H1 (cell line): ENCODE results near the gene PATJ. TPM values are rescaled to one million over a fixed set of nuclear protein-coding genes. Genes with fewer than 3 reads are reported as not detected.

Experiments used
- CBX5 ChIP-seq: fragments of 300-800, 300-1000 bp; sonication (generic); IDR thresholded peaks from 2 replicates; pipeline ENCODE4 v1.7.1; 2016; ENCODE audit warnings: antibody characterized with exemption, low read length, low read depth
- CHD7 ChIP-seq: fragments of 300-600 bp; sonication (generic); IDR thresholded peaks from 2 replicates; pipeline ENCODE4 v1.7.1; 2012; ENCODE audit warnings: low read length, moderate library complexity, mild to moderate bottlenecking, inconsistent platforms; ENCODE audit not compliant: insufficient replicate concordance
- CTBP2 ChIP-seq: IDR thresholded peaks from 2 replicates; pipeline ENCODE4 v1.7.0; 2011; ENCODE audit warnings: borderline replicate concordance, mild to moderate bottlenecking, moderate library complexity, mixed read lengths, low read length; ENCODE audit not compliant: insufficient read depth, insufficient read length
- EGR1 ChIP-seq: IDR thresholded peaks from 2 replicates; pipeline ENCODE4 v1.6.1; 2011; ENCODE audit warnings: low read depth, low read length, borderline replicate concordance
- GABPA ChIP-seq: IDR thresholded peaks from 2 replicates; pipeline ENCODE4 v1.6.1; 2011; ENCODE audit warnings: mild to moderate bottlenecking, low read length, moderate library complexity, borderline replicate concordance; ENCODE audit not compliant: insufficient read depth
- PHF8 ChIP-seq: fragments of 200-600 bp; sonication (generic); conservative IDR thresholded peaks from 2 replicates; pipeline ENCODE4 v1.7.1; 2012; ENCODE audit warnings: low read depth, mild to moderate bottlenecking, inconsistent platforms, low read length, moderate library complexity
- POLR2A ChIP-seq, 2 experiments: IDR thresholded peaks; 1 replicate in 1 of 2; 2 replicates in 1 of 2; pipeline ENCODE4 v1.6.1; 2011; ENCODE audit warnings: low read depth in 2 of 2, low read length in 2 of 2, mild to moderate bottlenecking in 2 of 2; ENCODE audit errors: control extremely low read depth in 1 of 2
- RBBP5 ChIP-seq: IDR thresholded peaks from 2 replicates; pipeline ENCODE4 v1.7.1; 2012; ENCODE audit warnings: low read depth, mild to moderate bottlenecking, inconsistent platforms, low read length, moderate library complexity, borderline replicate concordance
- RXRA ChIP-seq: IDR thresholded peaks from 2 replicates; pipeline ENCODE4 v1.6.1; 2011; ENCODE audit warnings: low read depth, mild to moderate bottlenecking, low read length, moderate library complexity; ENCODE audit not compliant: insufficient read depth
- polyA plus RNA-seq, 7 experiments: library from polyadenylated mRNA; depleted of rRNA in 3 of 7; stranded (reverse) in 5 of 7; unstranded in 2 of 7; fragments of >200 nt in 5 of 7; fragments of 200-250 nt in 2 of 7; gene quantifications; 1 replicate in 5 of 7; 2 replicates in 1 of 7; 4 replicates in 1 of 7; pipeline versions ENCODE4 v1.2.1 to v1.2.3, GENCODE V29; 2011 to 2013; ENCODE audit warnings: missing spikeins in 2 of 7, mixed read lengths in 2 of 7
- total RNA-seq: library from RNA; stranded (reverse); fragmentation: NEBNext Ultra II Directional; extraction: Animal tissue kit (Norgen Biotek cat#: 25700); gene quantifications from 2 replicates; pipeline ENCODE4 v1.2.1, GENCODE V29; 2021

The PATJ gene
- total and polyA plus RNA-seq, 2 of the 8 experiments (the other 6 are each of a cell fraction or from before 2014, with no cell fraction given): 8.2 to 55.6 TPM

- peak; percentile 98 to 100 for TF ChIP-seq POLR2A (IDR thresholded peaks at IDR 0.05; ENCODE audit: control extremely low read depth in 1 of 2, low read depth in 2 of 2, low read length in 2 of 2)
- peak; percentile 92 for TF ChIP-seq GABPA
- no peak for TF ChIP-seq CBX5
- peak; percentile 100 for TF ChIP-seq PHF8
- TF ChIP-seq EGR1: peak; percentile 86
- TF ChIP-seq CHD7: no peak
- TF ChIP-seq CTBP2: no peak
- TF ChIP-seq RBBP5: peak; percentile 95
- no peak for TF ChIP-seq RXRA
Observed at GRCh38 chr1:61724813-61725694, 17.2 kb upstream of the PATJ start, which contains the start of gene TM2D1 (continued).
